GM23338 (cell line): ENCODE measurements around the gene PIGC. TPM values are rescaled to one million over a fixed set of nuclear protein-coding genes. Genes with fewer than 3 reads are reported as not detected.

Source experiments
- ATAC-seq: fragments of 200-7000 bp; cut with Tn5 transposase; 3 replicates; pipeline ENCODE4 v1.9.1; 2020
- DNase-seq: peaks from one replicate; pipeline ENCODE4 v3.0.0-alpha.2; 2015; ENCODE audit warnings: low spot score
- H2AFZ ChIP-seq: fragments of 200-600 bp; sonication (generic); 2 replicates; pipeline ENCODE4 v1.8.0; 2016; ENCODE audit warnings: antibody characterized with exemption, mild to moderate bottlenecking, moderate library complexity
- H3F3A ChIP-seq: fragments of 200-600 bp; sonication (generic); replicated peaks from 2 replicates; pipeline ENCODE4 v1.8.0; 2017; ENCODE audit warnings: antibody characterized with exemption, mixed run types, low read depth
- H3K27ac ChIP-seq: fragments of 200-600 bp; sonication (generic); 2 replicates; pipeline ENCODE4 v1.6.1; 2016; ENCODE audit warnings: low read depth
- H3K27me3 ChIP-seq: fragments of 200-600 bp; sonication (generic); 2 replicates; pipeline ENCODE4 v1.8.0; 2016; ENCODE audit warnings: mild to moderate bottlenecking, mixed run types, moderate library complexity; ENCODE audit not compliant: insufficient read depth
- H3K36me3 ChIP-seq: fragments of 200-600 bp; sonication (generic); 2 replicates; pipeline ENCODE4 v1.8.0; 2016; ENCODE audit warnings: mild to moderate bottlenecking; ENCODE audit not compliant: insufficient read depth
- H3K4me1 ChIP-seq: fragments of 200-600 bp; sonication (generic); 2 replicates; pipeline ENCODE4 v1.8.0; 2016; ENCODE audit warnings: mild to moderate bottlenecking, moderate library complexity; ENCODE audit not compliant: insufficient read depth
- H3K4me2 ChIP-seq: fragments of 200-600 bp; sonication (generic); 2 replicates; pipeline ENCODE4 v1.7.1; 2017; ENCODE audit warnings: mixed run types
- H3K4me3 ChIP-seq: fragments of 200-600 bp; sonication (generic); 2 replicates; pipeline ENCODE4 v1.6.1; 2016; ENCODE audit warnings: mixed run types
- H3K79me2 ChIP-seq: fragments of 200-600 bp; sonication (generic); replicated peaks from 2 replicates; pipeline ENCODE4 v1.8.0; 2017; ENCODE audit warnings: mild to moderate bottlenecking; ENCODE audit not compliant: insufficient read depth
- H3K9me2 ChIP-seq: fragments of 200-600 bp; sonication (generic); 2 replicates; pipeline ENCODE4 v1.8.0; 2017; ENCODE audit not compliant: insufficient read depth
- H4K20me1 ChIP-seq: fragments of 200-600 bp; sonication (generic); replicated peaks from 2 replicates; pipeline ENCODE4 v1.8.0; 2017; ENCODE audit warnings: mild to moderate bottlenecking; ENCODE audit not compliant: insufficient read depth
- H3K27ac Mint-ChIP-seq: 2 replicates; pipeline ENCODE4 v1.8.0; 2020; ENCODE audit warnings: inconsistent platforms, mild to moderate bottlenecking, moderate library complexity, mixed read lengths
- H3K27me3 Mint-ChIP-seq: 3 replicates; pipeline ENCODE4 v1.8.0; 2022; ENCODE audit warnings: low read depth, mild to moderate bottlenecking, moderate library complexity, mixed read lengths, inconsistent platforms; ENCODE audit not compliant: insufficient read depth, poor library complexity
- H3K36me3 Mint-ChIP-seq: 3 replicates; pipeline ENCODE4 v1.8.0; 2021; ENCODE audit warnings: low read depth, mild to moderate bottlenecking, inconsistent platforms, moderate library complexity, mixed read lengths
- H3K4me1 Mint-ChIP-seq: 3 replicates; pipeline ENCODE4 v1.8.0; 2020; ENCODE audit warnings: mild to moderate bottlenecking, inconsistent platforms, mixed read lengths
- H3K4me3 Mint-ChIP-seq: 3 replicates; pipeline ENCODE4 v1.8.0; 2021; ENCODE audit warnings: moderate library complexity, mild to moderate bottlenecking, inconsistent platforms, mixed read lengths
- H3K9me3 Mint-ChIP-seq: 3 replicates; pipeline ENCODE4 v1.8.0; 2020; ENCODE audit warnings: moderate library complexity, mild to moderate bottlenecking, inconsistent platforms, mixed read lengths
- CREB1 ChIP-seq: fragments of 250-450 bp; sonication (Bioruptor Pico); IDR thresholded peaks from 2 replicates; pipeline ENCODE4 v1.5.0; 2020; ENCODE audit warnings: low read depth, mild to moderate bottlenecking, moderate library complexity
- CTCF ChIP-seq, 2 experiments: fragments of 200-600 bp in 1 of 2; sonication (generic) in 1 of 2; conservative IDR thresholded peaks; 2 replicates each; pipeline versions ENCODE4 v1.5.1 to v1.6.1; 2016 to 2017; ENCODE audit warnings: antibody characterized with exemption in 2 of 2, low read depth in 2 of 2, mild to moderate bottlenecking in 2 of 2, moderate library complexity in 1 of 2
- ETS1 ChIP-seq: IDR thresholded peaks from 2 replicates; pipeline ENCODE4 v1.6.1; 2016; ENCODE audit warnings: antibody characterized with exemption
- EZH2 ChIP-seq: fragments of 200-600 bp; sonication (generic); IDR thresholded peaks from one replicate; pipeline ENCODE4 v1.8.0; 2017; ENCODE audit warnings: antibody characterized with exemption, mild to moderate bottlenecking, low read depth; ENCODE audit not compliant: unreplicated experiment
- EZH2phosphoT487 ChIP-seq: fragments of 200-600 bp; sonication (generic); IDR thresholded peaks from one replicate; pipeline ENCODE4 v1.8.1; 2018; ENCODE audit warnings: antibody characterized with exemption; ENCODE audit not compliant: unreplicated experiment
- JUNB ChIP-seq: IDR thresholded peaks from one replicate; pipeline ENCODE4 v1.6.1; 2016; ENCODE audit warnings: antibody characterized with exemption; ENCODE audit not compliant: unreplicated experiment
- NANOG ChIP-seq: IDR thresholded peaks from 2 replicates; pipeline ENCODE4 v1.6.1; 2016; ENCODE audit warnings: antibody characterized with exemption, borderline replicate concordance
- POLR2AphosphoS5 ChIP-seq: IDR thresholded peaks from 2 replicates; pipeline ENCODE4 v1.6.1; 2016; ENCODE audit warnings: antibody characterized with exemption, low read depth
- REST ChIP-seq: IDR thresholded peaks from one replicate; pipeline ENCODE4 v1.6.1; 2018; ENCODE audit warnings: antibody characterized with exemption; ENCODE audit not compliant: unreplicated experiment
- STAT1 ChIP-seq: IDR thresholded peaks from one replicate; pipeline ENCODE4 v1.6.1; 2016; ENCODE audit warnings: antibody characterized with exemption; ENCODE audit not compliant: unreplicated experiment
- ZNF114 ChIP-seq: fragments of 250-450 bp; sonication (Bioruptor Pico); IDR thresholded peaks from 2 replicates; pipeline ENCODE4 v1.5.0; 2020; ENCODE audit warnings: mild to moderate bottlenecking, moderate library complexity
- ZNF331 ChIP-seq: fragments of 250-450 bp; sonication (Bioruptor Pico); IDR thresholded peaks from 2 replicates; pipeline ENCODE4 v1.5.0; 2020; ENCODE audit warnings: low read depth, mild to moderate bottlenecking, moderate library complexity
- ZNF462 ChIP-seq: fragments of 250-450 bp; sonication (Bioruptor Pico); IDR thresholded peaks from 2 replicates; pipeline ENCODE4 v1.5.0; 2020; ENCODE audit warnings: mild to moderate bottlenecking, moderate library complexity
- polyA plus RNA-seq: library from polyadenylated mRNA; unstranded; fragments of >200 nt; fragmentation: Nextera tagmentation; extraction: Ambion mirVana; gene quantifications from 2 replicates; pipeline ENCODE4 v1.2.1, GENCODE V29; 2016
- total RNA-seq: library from RNA; depleted of rRNA; stranded (reverse); fragments of >200 nt; shearing (Covaris generic); gene quantifications from 2 replicates; pipeline ENCODE4 v1.2.3, GENCODE V29; 2014

PIGC gene
- total and polyA plus RNA-seq, 2 experiments from 2014 or later, result 22.5 to 28.1 TPM

GRCh38 chr1:172476218-172476811 lies 32.4 kb upstream of the PIGC start:
- Mint-ChIP-seq H3K27me3 (peaks cover 3% of the 10 kb centered on the region), H3K4me3 (no peak overlapping the region), H3K36me3 (no peaks in the 10 kb centered on the region), H3K9me3 (no peaks in the 10 kb centered on the region), H3K4me1 (peaks cover 7% of the 10 kb centered on the region), H3K27ac (peak overlapping the region; percentile 21; the same call in 1 of the 2 replicates)
- Histone ChIP-seq H3K9me2 (no peaks in the 10 kb centered on the region), H3K27me3 (no peaks in the 10 kb centered on the region), H4K20me1 (no peaks in the 10 kb centered on the region), H2AFZ (peak overlapping the region; percentile 63; the same call in 1 of the 2 replicates), H3K4me3 (no peak overlapping the region), H3K27ac (no peak overlapping the region), H3K4me1 (no peaks in the 10 kb centered on the region; the same call in 1 of the 2 replicates), H3K36me3 (no peaks in the 10 kb centered on the region), H3F3A (no peaks in the 10 kb centered on the region), H3K79me2 (no peaks in the 10 kb centered on the region), H3K4me2 (no peak overlapping the region)
- ATAC-seq (no peak), DNase-seq (no peak)
- TF ChIP-seq NANOG (no peak), EZH2 (no peak), POLR2AphosphoS5 (no peak), ZNF331 (CRISPR knock-in tag) (no peak), ZNF114 (CRISPR knock-in tag) (no peak), STAT1 (no peak), CTCF (conservative IDR thresholded peaks at IDR 0.05; ENCODE audit: low read depth in 2 of 2) (no peak), JUNB (no peak), CREB1 (CRISPR knock-in tag) (no peak), ETS1 (no peak), REST (no peak), ZNF462 (CRISPR knock-in tag) (no peak), EZH2phosphoT487 (no peak)
